B cell (primary cell): ENCODE measurements around the gene PTPN7. TPM values are rescaled to one million over a fixed set of nuclear protein-coding genes. Genes with fewer than 3 reads are reported as not detected.

Experiments used
- ATAC-seq: fragments of 200-7000 bp; cut with Tn5 transposase; one replicate; pipeline ENCODE4 v1.10.0; 2021; ENCODE audit warnings: low read depth, mild to moderate bottlenecking, moderate number of reproducible peaks, moderate library complexity
- CTCF ChIA-PET: fragments of 350-600 bp; sonication (Branson Sonifier 250); formaldehyde crosslinking; loops from one replicate; lab custom pipeline; 2021; ENCODE audit warnings: antibody characterized with exemption, inconsistent platforms; lab: Charles Lee
- POLR2A ChIA-PET: fragments of 350-600 bp; sonication (Branson Sonifier 250); formaldehyde crosslinking; loops from one replicate; lab custom pipeline; 2021; ENCODE audit warnings: antibody characterized with exemption; lab: Charles Lee
- DNase-seq: peaks from one replicate; pipeline ENCODE4 v3.0.0; 2013
- H2AFZ ChIP-seq: 2 replicates; pipeline ENCODE4 v1.6.1; 2012; ENCODE audit warnings: mild to moderate bottlenecking, low read depth, low read length; ENCODE audit not compliant: insufficient read depth, poor library complexity, severe bottlenecking
- H3K27ac ChIP-seq, 2 donors: 1 replicate in 1 of 2; 2 replicates in 1 of 2; pipeline ENCODE4 v1.5.1; 2012 to 2013; ENCODE audit warnings: low read length in 2 of 2, mild to moderate bottlenecking in 2 of 2, moderate library complexity in 1 of 2
- H3K27me3 ChIP-seq, 4 experiments: fragments of 200-600 bp in 1 of 4; sonication (generic) in 1 of 4; replicated peaks in 1 of 4; 1 replicate in 2 of 4; 2 replicates in 2 of 4; pipeline versions ENCODE4 v1.6.1 to v1.7.0; 2013 to 2016; ENCODE audit warnings: low read length in 3 of 4, mild to moderate bottlenecking in 2 of 4, mixed read lengths in 1 of 4, moderate library complexity in 1 of 4; ENCODE audit not compliant: insufficient read depth in 4 of 4, control insufficient read depth in 3 of 4; ENCODE audit errors: control extremely low read depth in 1 of 4
- H3K36me3 ChIP-seq, 2 experiments: replicated peaks in 1 of 2; 1 replicate in 1 of 2; 2 replicates in 1 of 2; pipeline versions ENCODE4 v1.6.1 to v1.7.1; 2013; ENCODE audit warnings: low read length in 1 of 2; ENCODE audit not compliant: insufficient read depth in 2 of 2, control insufficient read depth in 1 of 2; ENCODE audit errors: control extremely low read depth in 1 of 2, extremely low read depth in 1 of 2
- H3K4me1 ChIP-seq, 2 donors: fragments of 200-600 bp in 1 of 2; sonication (generic) in 1 of 2; 1 replicate in 1 of 2; 2 replicates in 1 of 2; pipeline versions ENCODE4 v1.5.1 to v1.6.1; 2013 to 2017; ENCODE audit warnings: low read length in 2 of 2; ENCODE audit not compliant: control insufficient read depth in 2 of 2, insufficient read depth in 2 of 2
- H3K4me2 ChIP-seq: replicated peaks from 2 replicates; pipeline ENCODE3; 2012; ENCODE audit warnings: mild to moderate bottlenecking, low read depth, low read length; ENCODE audit not compliant: poor library complexity, severe bottlenecking
- H3K4me3 ChIP-seq, 5 experiments: fragments of 200-600 bp in 1 of 5; sonication (generic) in 1 of 5; 1 replicate in 3 of 5; 2 replicates in 2 of 5; pipeline versions ENCODE4 v1.5.1 to v1.7.0; 2011 to 2016; ENCODE audit warnings: low read length in 4 of 5, mild to moderate bottlenecking in 4 of 5, low read depth in 2 of 5, control low read depth in 1 of 5, moderate library complexity in 1 of 5; ENCODE audit not compliant: insufficient read depth in 1 of 5; ENCODE audit errors: control extremely low read depth in 1 of 5, extremely low read depth in 1 of 5
- H3K79me2 ChIP-seq: fragments of 200-600 bp; sonication (generic); one replicate; pipeline ENCODE4 v1.6.0; 2016; ENCODE audit warnings: low read length; ENCODE audit not compliant: control insufficient read depth, insufficient read depth
- H3K9ac ChIP-seq: fragments of 200-600 bp; sonication (generic); 2 replicates; pipeline ENCODE4 v1.6.1; 2017; ENCODE audit warnings: mild to moderate bottlenecking, low read length, moderate library complexity
- H3K9me3 ChIP-seq, 3 donors: one replicate each; pipeline versions ENCODE4 v1.6.1 to v1.7.1; 2013; ENCODE audit warnings: low read length in 2 of 3; ENCODE audit not compliant: control insufficient read depth in 2 of 3, insufficient read depth in 1 of 3; ENCODE audit errors: control extremely low read depth in 1 of 3
- H4K20me1 ChIP-seq: 2 replicates; pipeline ENCODE4 v1.6.0; 2012; ENCODE audit warnings: mild to moderate bottlenecking, low read length; ENCODE audit not compliant: insufficient read depth, control insufficient read depth, poor library complexity, severe bottlenecking
- H3K27ac Mint-ChIP-seq: one replicate; pipeline ENCODE4 v1.8.0; 2021; ENCODE audit warnings: mixed read lengths
- H3K27me3 Mint-ChIP-seq: one replicate; pipeline ENCODE4 v1.8.0; 2021; ENCODE audit warnings: mixed read lengths
- H3K4me1 Mint-ChIP-seq: one replicate; pipeline ENCODE4 v1.8.0; 2021; ENCODE audit warnings: mixed read lengths
- H3K4me3 Mint-ChIP-seq: one replicate; pipeline ENCODE4 v1.8.0; 2021; ENCODE audit warnings: mixed read lengths
- H3K9me3 Mint-ChIP-seq: one replicate; pipeline ENCODE4 v1.8.0; 2022; ENCODE audit warnings: mixed read lengths; ENCODE audit not compliant: insufficient read depth
- CTCF ChIP-seq: fragments of 200-600 bp; IDR thresholded peaks from one replicate; pipeline ENCODE4 v1.8.0; 2022; ENCODE audit warnings: antibody characterized with exemption, mild to moderate bottlenecking
- EZH2 ChIP-seq: IDR thresholded peaks from 2 replicates; pipeline ENCODE4 v1.6.1; 2012; ENCODE audit warnings: borderline replicate concordance, low read depth, mild to moderate bottlenecking, moderate library complexity, low read length; ENCODE audit not compliant: insufficient read depth, poor library complexity, severe bottlenecking
- WGBS: methylation state at CpG from one replicate; pipeline ENCODE4 v1.1.5; 2013; ENCODE audit warnings: missing lambda C conversion rate; ENCODE audit not compliant: insufficient coverage; 5-methylcytosine and 5-hydroxymethylcytosine counted together
- intact Hi-C: fragments of 100-400 bp; cut with micrococcal nuclease; formaldehyde crosslinking; loops from one replicate; pipeline ENCODE4 v1.10.0; 2022
- polyA plus RNA-seq: library from polyadenylated mRNA; depleted of rRNA; stranded (reverse); fragments of >200 nt; gene quantifications from 2 replicates; pipeline ENCODE4 v1.2.3, GENCODE V29; 2012
- total RNA-seq, 2 donors: library from RNA; stranded (reverse); fragments of 120-200 nt in 1 of 2; gene quantifications; 1 replicate in 1 of 2; 2 replicates in 1 of 2; pipeline versions ENCODE4 v1.2.3 to v1.2.4, GENCODE V29; 2013 to 2022

Gene PTPN7
- total and polyA plus RNA-seq, 2 donors (not counting 1 experiment from before 2014, with no cell fraction given), result 16.0 to 37.5 TPM

- H3K27me3 ChIP-seq, result no peaks in the 10 kb centered on the region
- no peaks in the 10 kb centered on the region for H3K79me2 ChIP-seq
- H2AFZ ChIP-seq, result no peak overlapping the region
- no peaks in the 10 kb centered on the region for H4K20me1 ChIP-seq
- Mint-ChIP-seq H3K9me3 (no peaks in the 10 kb centered on the region), H3K4me3 (no peak overlapping the region), H3K27me3 (no peaks in the 10 kb centered on the region), H3K4me1 (no peaks in the 10 kb centered on the region), H3K27ac (no peak overlapping the region)
- H3K27ac ChIP-seq, result no peak overlapping the region
- WGBS, result 81% methylated on average over 1 of the region's 3 CpGs
- no peak overlapping the region for H3K4me2 ChIP-seq
- H3K4me3 ChIP-seq, result no peak overlapping the region
- TF ChIP-seq EZH2 (no peak), CTCF (no peak)
- H3K9ac ChIP-seq, result no peak overlapping the region
- ATAC-seq (no peak), DNase-seq (no peak)
- CTCF ChIA-PET, result no interaction called here
- intact Hi-C loops, result no loop called here
- no peaks in the 10 kb centered on the region for H3K9me3 ChIP-seq
- H3K4me1 ChIP-seq, result no peaks in the 10 kb centered on the region
- POLR2A ChIA-PET, result no interaction called here
- H3K36me3 ChIP-seq, result no peaks in the 10 kb centered on the region
Measured at GRCh38 chr1:202110977-202111376, 49.4 kb downstream of the PTPN7 start.

- Histone ChIP-seq H3K27me3 (no peaks in the 10 kb centered on the region), H3K4me2 (no peak overlapping the region), H4K20me1 (no peaks in the 10 kb centered on the region), H2AFZ (no peak overlapping the region), H3K9me3 (no peaks in the 10 kb centered on the region), H3K4me1 (no peaks in the 10 kb centered on the region), H3K36me3 (no peaks in the 10 kb centered on the region), H3K4me3 (no peak overlapping the region), H3K9ac (no peak overlapping the region), H3K27ac (no peak overlapping the region), H3K79me2 (no peaks in the 10 kb centered on the region)
- Mint-ChIP-seq H3K4me1 (no peaks in the 10 kb centered on the region), H3K27me3 (peaks cover 6% of the 10 kb centered on the region), H3K9me3 (no peaks in the 10 kb centered on the region), H3K27ac (no peak overlapping the region), H3K4me3 (no peak overlapping the region)
- ChIA-PET CTCF (no interaction called here), POLR2A (no interaction called here)
- intact Hi-C loops, result no loop called here
- DNase-seq, result no peak
- 89% methylated on average over 13 of the region's 13 CpGs for WGBS
- no peak for ATAC-seq
- no peak for TF ChIP-seq EZH2
- no peak for TF ChIP-seq CTCF
Measured at GRCh38 chr1:202107801-202108731, 52.3 kb downstream of the PTPN7 start.
